Effector memory CD4-positive, alpha-beta T cell (primary cell): ENCODE results near the gene TESK2.
"Not testable (repeated sequence)": the region's sequence is repeated elsewhere in the genome, so short reads cannot be mapped to it uniquely, and the experiment has no call there.

Experiments
- DNase-seq, 3 donors: peaks; one replicate each; pipeline ENCODE4 v3.0.0-alpha.2; 2020
- H3K27ac ChIP-seq: 2 replicates; pipeline ENCODE4 v1.7.0; 2013; ENCODE audit warnings: mild to moderate bottlenecking, low read length, moderate library complexity; ENCODE audit not compliant: insufficient read depth, poor library complexity, severe bottlenecking
- H3K27me3 ChIP-seq: replicated peaks from 2 replicates; pipeline ENCODE4 v1.7.0; 2013; ENCODE audit warnings: mild to moderate bottlenecking, low read length; ENCODE audit not compliant: insufficient read depth, control insufficient read depth, poor library complexity, severe bottlenecking
- H3K36me3 ChIP-seq: 2 replicates; pipeline ENCODE4 v1.7.0; 2013; ENCODE audit warnings: mild to moderate bottlenecking, low read length, moderate library complexity; ENCODE audit not compliant: control insufficient read depth, insufficient read depth
- H3K4me1 ChIP-seq: 2 replicates; pipeline ENCODE4 v1.7.0; 2013; ENCODE audit warnings: low read length, mild to moderate bottlenecking; ENCODE audit not compliant: control insufficient read depth, insufficient read depth, poor library complexity, severe bottlenecking
- H3K4me3 ChIP-seq: 2 replicates; pipeline ENCODE4 v1.7.0; 2013; ENCODE audit warnings: low read length, low read depth, mild to moderate bottlenecking; ENCODE audit not compliant: insufficient read depth, poor library complexity, severe bottlenecking
- H3K9me3 ChIP-seq: 2 replicates; pipeline ENCODE4 v1.7.0; 2013; ENCODE audit warnings: mild to moderate bottlenecking, low read length, moderate library complexity; ENCODE audit not compliant: control insufficient read depth

Gene TESK2

DNA sequence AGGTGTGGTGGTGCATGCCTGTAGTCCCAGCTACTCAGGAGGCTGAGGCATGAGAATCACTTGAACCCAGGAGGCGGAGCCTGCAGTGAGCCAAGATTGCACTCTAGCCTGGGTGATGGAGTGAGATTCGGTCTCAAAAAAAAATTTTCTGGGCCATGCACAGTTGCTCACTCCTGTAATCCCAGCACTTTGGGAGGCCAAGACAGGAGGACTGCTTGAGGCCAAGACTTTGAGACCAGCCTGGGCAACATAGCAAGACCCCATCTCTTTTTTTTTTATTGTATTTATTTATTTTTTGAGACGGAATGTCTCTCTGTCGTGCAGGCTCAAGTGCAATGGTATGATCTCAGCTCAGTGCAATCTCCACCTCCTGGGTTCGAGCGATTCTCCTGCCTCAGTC lies 16.8 kb downstream of the TESK2 start:
- H3K27me3 ChIP-seq, H3K36me3 ChIP-seq, H3K4me1 ChIP-seq, H3K27ac ChIP-seq, H3K4me3 ChIP-seq, H3K9me3 ChIP-seq, DNase-seq: not testable (repeated sequence)

DNA sequence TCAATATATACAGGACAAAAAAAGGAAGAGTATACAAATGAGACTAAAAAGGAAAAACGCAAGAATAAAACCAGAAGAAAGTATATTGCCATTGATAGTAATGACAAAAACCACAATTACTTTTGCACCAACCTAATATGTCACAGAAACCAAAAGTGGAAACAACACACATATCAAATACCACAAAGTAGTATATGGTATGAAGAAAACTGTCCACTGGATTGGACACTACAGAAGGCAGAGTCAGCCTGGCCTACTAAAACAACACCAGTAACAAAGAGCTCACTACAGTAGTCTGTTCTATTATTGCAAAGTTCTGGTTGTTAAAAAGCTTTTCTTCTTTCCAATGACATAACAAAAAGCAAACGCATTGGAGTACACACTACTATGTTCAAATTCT lies 17.7 kb downstream of the TESK2 start:
- Histone ChIP-seq H3K36me3 (no peaks in the 10 kb centered on the region), H3K4me3 (no peak overlapping the region), H3K27ac (no peak overlapping the region), H3K27me3 (no peaks in the 10 kb centered on the region), H3K9me3 (no peaks in the 10 kb centered on the region), H3K4me1 (no peaks in the 10 kb centered on the region)
- DNase-seq: no peak

DNA sequence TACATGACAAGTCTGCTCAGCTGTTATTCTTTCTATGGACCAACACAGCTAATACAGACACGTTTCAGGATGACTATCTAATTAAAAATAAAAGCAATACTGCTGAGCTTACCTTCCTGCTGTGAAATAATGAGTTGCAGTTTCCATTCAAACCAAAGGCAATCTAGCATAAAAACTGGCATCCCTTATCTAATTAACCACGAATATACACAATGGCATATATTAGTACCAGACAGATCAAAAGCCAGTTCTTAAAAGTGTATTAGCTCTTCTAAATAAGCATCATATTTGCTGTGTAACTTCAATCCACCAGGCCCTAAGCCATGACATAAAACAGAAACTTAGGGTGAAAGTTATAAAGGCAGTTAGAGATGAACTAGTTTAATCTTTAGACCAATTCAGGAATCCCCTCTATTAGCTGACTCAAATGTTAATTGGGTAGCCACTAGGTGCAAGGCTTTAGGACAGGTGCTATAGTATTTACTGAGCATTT lies 20.6 kb downstream of the TESK2 start:
- Histone ChIP-seq H3K36me3 (no peaks in the 10 kb centered on the region), H3K27me3 (no peaks in the 10 kb centered on the region), H3K27ac (no peak overlapping the region), H3K4me3 (no peak overlapping the region), H3K9me3 (no peaks in the 10 kb centered on the region), H3K4me1 (no peaks in the 10 kb centered on the region)
- no peak for DNase-seq

DNA sequence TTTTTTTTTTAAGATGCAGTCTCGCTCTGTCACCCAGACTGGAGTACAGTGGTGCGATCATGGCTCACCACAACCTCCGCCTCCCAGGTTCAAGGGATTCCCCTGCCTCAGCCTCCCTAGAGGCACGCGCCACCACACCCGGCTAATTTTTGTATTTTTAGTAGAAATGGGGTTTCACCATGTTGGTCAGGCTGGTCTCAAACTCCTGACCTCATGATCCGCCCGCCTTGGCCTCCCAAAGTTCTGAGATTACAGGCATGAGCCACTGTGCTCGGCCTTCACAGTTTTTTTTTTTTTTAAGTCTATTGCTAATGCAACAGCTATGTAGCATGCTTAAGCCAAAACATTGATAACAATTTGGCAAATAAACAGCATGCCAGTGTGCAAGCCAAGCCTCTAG lies 23.6 kb downstream of the TESK2 start:
- H3K9me3 ChIP-seq: not testable (repeated sequence)

DNA sequence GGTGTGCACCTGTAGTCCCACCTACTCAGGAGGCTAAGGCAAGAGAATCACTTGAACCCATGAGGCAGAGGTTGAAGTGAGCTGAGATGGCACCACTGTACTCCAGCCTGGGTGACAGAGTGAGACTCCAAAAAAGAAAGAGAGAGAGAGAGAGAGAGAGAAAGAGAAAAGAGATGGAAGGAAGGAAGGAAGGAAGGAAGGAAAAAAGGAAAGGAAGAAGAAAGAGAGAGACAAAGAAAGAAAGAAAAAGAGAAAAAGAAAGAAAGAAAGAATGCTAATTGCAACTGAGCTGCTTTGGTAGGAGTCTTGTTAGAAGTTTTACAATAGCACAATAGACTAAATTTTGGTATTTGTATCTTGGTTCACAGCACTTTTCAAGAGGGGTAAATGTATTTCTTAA lies 25.7 kb downstream of the TESK2 start:
- DNase-seq: no peak
- H3K27ac ChIP-seq: no peak overlapping the region
- H3K36me3 ChIP-seq: no peaks in the 10 kb centered on the region
- H3K9me3 ChIP-seq: no peaks in the 10 kb centered on the region
- H3K4me1 ChIP-seq: no peaks in the 10 kb centered on the region
- H3K4me3 ChIP-seq: no peak overlapping the region
- H3K27me3 ChIP-seq: no peaks in the 10 kb centered on the region

More for the DNA sequence above, 23.6 kb downstream of the TESK2 start:
- H3K36me3 ChIP-seq, H3K27ac ChIP-seq, H3K4me1 ChIP-seq, H3K27me3 ChIP-seq, DNase-seq, H3K4me3 ChIP-seq: not testable (repeated sequence)

DNA sequence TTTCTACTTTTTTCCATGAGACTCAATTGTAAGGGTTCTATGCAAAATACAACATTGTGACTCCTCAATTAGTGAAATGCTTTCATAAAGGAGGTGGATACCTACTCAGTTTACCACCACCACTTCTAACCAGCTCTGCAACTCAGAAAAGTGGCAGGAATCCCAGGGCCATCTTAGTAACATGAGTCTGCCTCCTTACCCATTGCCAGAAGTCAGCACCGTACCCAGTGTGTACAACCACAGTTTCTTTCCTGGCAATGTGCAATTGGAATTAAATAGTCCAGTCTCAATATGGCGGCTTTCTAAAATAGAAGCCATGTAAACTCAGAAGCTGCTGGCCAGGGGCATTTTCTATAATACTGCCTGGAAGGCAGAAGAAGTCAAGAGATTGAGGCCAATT lies 32.1 kb downstream of the TESK2 start:
- H3K36me3 ChIP-seq: no peaks in the 10 kb centered on the region
- no peak for DNase-seq
- no peaks in the 10 kb centered on the region for H3K27me3 ChIP-seq
- H3K27ac ChIP-seq: no peak overlapping the region
- no peaks in the 10 kb centered on the region for H3K9me3 ChIP-seq
- no peak overlapping the region for H3K4me3 ChIP-seq
- no peaks in the 10 kb centered on the region for H3K4me1 ChIP-seq

DNA sequence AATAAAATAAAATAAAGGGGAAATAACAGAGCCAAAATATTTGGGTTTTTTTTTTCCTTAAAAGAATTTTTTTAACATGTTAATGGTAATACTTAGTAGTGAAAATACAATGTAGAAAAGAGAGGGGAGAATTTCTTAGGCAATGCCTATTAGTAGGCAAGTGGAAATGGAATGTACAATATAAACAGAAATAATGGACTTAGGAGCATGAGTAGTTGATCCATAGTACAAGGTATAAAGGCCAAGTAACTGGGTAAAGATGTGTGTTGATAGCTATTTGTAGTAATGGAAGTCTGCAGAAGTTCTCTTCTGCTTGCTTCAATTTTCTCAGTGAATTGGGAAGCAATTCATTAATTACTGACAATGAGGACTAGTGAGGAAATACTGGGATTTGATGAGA lies 34.4 kb downstream of the TESK2 start:
- no peaks in the 10 kb centered on the region for H3K36me3 ChIP-seq
- no peaks in the 10 kb centered on the region for H3K27me3 ChIP-seq
- no peak overlapping the region for H3K27ac ChIP-seq
- no peaks in the 10 kb centered on the region for H3K9me3 ChIP-seq
- no peak overlapping the region for H3K4me3 ChIP-seq
- DNase-seq: no peak
- H3K4me1 ChIP-seq: no peaks in the 10 kb centered on the region

DNA sequence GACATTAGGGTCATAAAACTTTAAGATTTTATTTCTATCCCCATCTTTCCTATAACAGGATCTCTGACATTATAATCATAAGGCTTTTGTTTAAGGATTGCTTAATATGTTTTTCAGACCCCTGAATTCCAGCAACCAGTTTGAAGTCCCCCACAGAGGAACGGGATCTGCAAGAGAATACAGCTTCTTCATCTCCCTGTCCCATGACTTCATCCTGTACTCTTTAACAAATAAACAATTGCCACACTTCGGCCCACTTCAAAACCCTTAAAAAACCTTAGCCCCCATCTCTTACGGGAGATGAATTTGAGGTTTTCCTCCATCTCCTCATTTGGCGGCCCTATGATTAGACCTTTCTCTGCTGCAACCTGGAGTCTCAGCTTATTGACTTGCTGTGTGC lies 35.8 kb downstream of the TESK2 start:
- Histone ChIP-seq H3K36me3 (no peaks in the 10 kb centered on the region), H3K27me3 (no peaks in the 10 kb centered on the region), H3K4me1 (no peaks in the 10 kb centered on the region), H3K27ac (no peak overlapping the region), H3K4me3 (no peak overlapping the region), H3K9me3 (no peaks in the 10 kb centered on the region)
- DNase-seq: no peak

DNA sequence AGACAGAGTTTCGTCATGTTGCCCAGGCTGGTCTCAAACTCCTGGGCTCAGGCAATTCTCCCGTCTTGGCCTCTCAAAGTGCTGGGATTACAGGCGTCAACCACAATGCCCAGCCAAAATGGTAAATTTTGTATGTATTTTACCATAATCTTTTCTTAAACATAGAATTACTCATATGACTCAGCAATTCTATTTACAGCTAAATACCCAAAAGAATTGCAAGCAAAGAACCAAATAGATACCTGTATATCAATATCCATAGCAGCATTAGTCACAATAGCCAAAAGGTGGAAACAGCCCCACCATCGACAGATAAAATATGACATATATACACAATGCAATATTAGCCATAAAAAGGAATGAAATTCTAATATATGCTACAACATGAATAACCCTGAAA lies 36.5 kb downstream of the TESK2 start:
- no peaks in the 10 kb centered on the region for H3K9me3 ChIP-seq
- H3K4me1 ChIP-seq: no peaks in the 10 kb centered on the region
- H3K4me3 ChIP-seq: no peak overlapping the region
- H3K36me3 ChIP-seq: no peaks in the 10 kb centered on the region
- no peak for DNase-seq
- H3K27me3 ChIP-seq: no peaks in the 10 kb centered on the region
- H3K27ac ChIP-seq: no peak overlapping the region

DNA sequence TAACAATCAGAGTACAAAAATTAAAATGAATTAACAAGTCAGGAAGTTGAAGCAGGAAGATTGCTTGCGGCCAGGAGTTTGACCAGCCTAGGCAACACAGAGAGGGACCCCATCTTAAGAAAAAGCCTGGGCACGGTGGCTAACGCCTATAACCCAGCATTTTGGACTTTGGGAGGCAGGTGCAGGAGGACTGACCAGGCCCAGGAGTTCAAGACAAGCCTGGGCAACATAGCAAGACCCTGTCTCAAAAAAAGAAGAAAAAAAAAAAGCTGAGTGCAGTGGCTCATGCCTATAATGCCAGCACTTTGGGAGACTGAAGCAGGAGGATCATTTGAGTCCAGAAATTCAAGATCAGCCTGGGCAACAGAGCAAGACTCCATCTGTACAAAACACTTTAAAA lies 38.5 kb downstream of the TESK2 start:
- no peaks in the 10 kb centered on the region for H3K27me3 ChIP-seq
- no peaks in the 10 kb centered on the region for H3K9me3 ChIP-seq
- H3K4me1 ChIP-seq: no peaks in the 10 kb centered on the region
- H3K4me3 ChIP-seq: no peak overlapping the region
- H3K36me3 ChIP-seq: no peaks in the 10 kb centered on the region
- DNase-seq: no peak
- no peak overlapping the region for H3K27ac ChIP-seq

DNA sequence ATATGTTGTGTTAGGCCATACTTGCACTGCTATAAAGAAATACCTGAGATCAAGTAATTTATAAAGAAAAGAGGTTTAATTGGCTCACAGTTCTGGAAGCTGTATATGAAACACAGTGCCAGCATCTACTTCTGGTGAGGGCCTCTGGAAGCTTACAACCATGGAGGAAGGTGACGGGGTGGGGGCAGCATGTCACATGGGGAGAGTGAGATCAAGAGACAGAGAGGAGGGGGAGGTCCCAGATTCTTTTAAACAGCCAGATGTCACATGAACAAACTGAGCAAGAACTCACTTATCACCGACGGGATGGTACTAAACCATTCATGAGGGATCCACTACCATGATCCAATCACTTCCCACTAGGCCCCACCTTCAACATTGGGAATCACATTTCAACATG lies 42.6 kb downstream of the TESK2 start:
- H3K27me3 ChIP-seq: no peaks in the 10 kb centered on the region
- H3K9me3 ChIP-seq: no peaks in the 10 kb centered on the region
- no peak for DNase-seq
- H3K4me1 ChIP-seq: no peaks in the 10 kb centered on the region
- no peak overlapping the region for H3K27ac ChIP-seq
- no peak overlapping the region for H3K4me3 ChIP-seq
- H3K36me3 ChIP-seq: no peaks in the 10 kb centered on the region
